GM18505 (cell line): Measurements from ENCODE around the gene TIAM1.
A peak's percentile ranks its signal among the peaks of the same experiment; 100 is the strongest.

Source experiments
- ATAC-seq: cut with Tn5 transposase; IDR thresholded peaks from one replicate; pipeline ENCODE4 v1.9.1; 2021; ENCODE audit not compliant: unreplicated experiment
- POLR2A ChIP-seq: IDR thresholded peaks from 4 replicates; pipeline ENCODE4 v1.6.1; 2011; ENCODE audit warnings: borderline replicate concordance; ENCODE audit not compliant: insufficient read depth, insufficient read length; ENCODE audit errors: extremely low read depth

Gene TIAM1

GRCh38 chr21:31332525-31332924 is 11.5 kb downstream of the TIAM1 start:
- ATAC-seq = no peak
- TF ChIP-seq POLR2A = no peak

- no peak for ATAC-seq
- no peak for TF ChIP-seq POLR2A
Observed at GRCh38 chr21:31331231-31331630, 12.8 kb downstream of the TIAM1 start.

- ATAC-seq = no peak
Observed at GRCh38 chr21:31330144-31330483, 13.9 kb downstream of the TIAM1 start.

GRCh38 chr21:31329456-31330143 is 14.5 kb downstream of the TIAM1 start:
- ATAC-seq = no peak

More at GRCh38 chr21:31330144-31330483, 13.9 kb downstream of the TIAM1 start:
- no peak for TF ChIP-seq POLR2A

GRCh38 chr21:31326522-31327242 is 17.4 kb downstream of the TIAM1 start:
- TF ChIP-seq POLR2A = no peak
- ATAC-seq = peak; percentile 96

More at GRCh38 chr21:31329456-31330143, 14.5 kb downstream of the TIAM1 start:
- TF ChIP-seq POLR2A = no peak

- no peak for TF ChIP-seq POLR2A
- no peak for ATAC-seq
Observed at GRCh38 chr21:31318971-31319370, 25.1 kb downstream of the TIAM1 start.

GRCh38 chr21:31317688-31318087 is 26.4 kb downstream of the TIAM1 start:
- ATAC-seq = no peak
- TF ChIP-seq POLR2A = no peak

- ATAC-seq = no peak
- TF ChIP-seq POLR2A = no peak
Observed at GRCh38 chr21:31316488-31317169, 27.4 kb downstream of the TIAM1 start.

GRCh38 chr21:31316072-31316471 is 28.0 kb downstream of the TIAM1 start:
- ATAC-seq = no peak

GRCh38 chr21:31310750-31311149 is 33.3 kb downstream of the TIAM1 start:
- no peak for TF ChIP-seq POLR2A
- no peak for ATAC-seq

More at GRCh38 chr21:31316072-31316471, 28.0 kb downstream of the TIAM1 start:
- no peak for TF ChIP-seq POLR2A

- TF ChIP-seq POLR2A = no peak
- no peak for ATAC-seq
Observed at GRCh38 chr21:31308584-31308983, 35.5 kb downstream of the TIAM1 start.

- ATAC-seq = no peak
- TF ChIP-seq POLR2A = no peak
Observed at GRCh38 chr21:31305888-31306287, 38.2 kb downstream of the TIAM1 start.

- no peak for ATAC-seq
- no peak for TF ChIP-seq POLR2A
Observed at GRCh38 chr21:31299291-31300147, 44.5 kb downstream of the TIAM1 start.

- TF ChIP-seq POLR2A = no peak
- ATAC-seq = no peak
Observed at GRCh38 chr21:31298618-31299269, 45.3 kb downstream of the TIAM1 start.
